ENCODE data around the gene TESPA1. TPM values are rescaled to one million over a fixed set of nuclear protein-coding genes. Genes with fewer than 3 reads are reported as not detected.

Gene TESPA1
- total and polyA plus RNA-seq, 2 of the 8 experiments (the other 6 are each of a cell fraction or from before 2014, with no cell fraction given): not detected

- CTCF ChIA-PET (ENCODE audit: partially characterized antibody): interaction anchor here (1.0 to 6.1 kb wide), 7 partner anchors 10 to 90 kb away, joined by 3 to 40 read pairs (median 4); no protein-coding TSS in a partner anchor
- no peak for FAIRE-seq
- no peak for TF ChIP-seq EGR1 (IDR thresholded peaks at IDR 0.05; ENCODE audit: borderline replicate concordance, low read depth, low read length)
- no peak for TF ChIP-seq SIN3A (conservative IDR thresholded peaks at IDR 0.05 in 1 of 2, IDR thresholded peaks at IDR 0.05 in 1 of 2; ENCODE audit: low read depth in 1 of 2, low read length in 2 of 2)
- no peak for TF ChIP-seq CTBP2 (IDR thresholded peaks at IDR 0.05; ENCODE audit: borderline replicate concordance, insufficient read depth, insufficient read length, low read length)
- TF ChIP-seq CEBPB (IDR thresholded peaks at IDR 0.05; ENCODE audit: low read depth, low read length): no peak
- TF ChIP-seq TAF7 (optimal IDR thresholded peaks at IDR 0.05; ENCODE audit: borderline replicate concordance, low read depth, low read length): no peak
- no peak for TF ChIP-seq MAX (IDR thresholded peaks at IDR 0.05)
- no peak for TF ChIP-seq CHD2 (IDR thresholded peaks at IDR 0.05; ENCODE audit: low read length)
- no peak for TF ChIP-seq NRF1 (IDR thresholded peaks at IDR 0.05; ENCODE audit: low read depth, low read length)
- TF ChIP-seq CBX8 (IDR thresholded peaks at IDR 0.05; ENCODE audit: borderline replicate concordance, low read depth, low read length): no peak
- no peak for TF ChIP-seq RNF2 (IDR thresholded peaks at IDR 0.05; ENCODE audit: borderline replicate concordance, low read depth, low read length, missing control alignments, poor library complexity, severe bottlenecking)
- no peak for TF ChIP-seq TEAD4 (IDR thresholded peaks at IDR 0.05; ENCODE audit: low read depth, low read length)
- no peak for TF ChIP-seq BACH1 (IDR thresholded peaks at IDR 0.05; ENCODE audit: low read length)
- TF ChIP-seq HDAC2 (IDR thresholded peaks at IDR 0.05; ENCODE audit: borderline replicate concordance in 1 of 2, low read depth in 2 of 2, low read length in 2 of 2): no peak
Measured at GRCh38 chr12:54983536-54984101, 943 bp downstream of the TESPA1 start.

More at GRCh38 chr12:54983536-54984101, 943 bp downstream of the TESPA1 start:
- H3K18ac ChIP-seq (ENCODE audit: extremely low read depth, low read length): no peak overlapping the region
- no peak for DNase-seq (ENCODE audit: low read depth in 1 of 2, low spot score in 2 of 2)
- H2BK120ac ChIP-seq (replicated peaks; ENCODE audit: low read depth, low read length): no peak overlapping the region
- no peaks in the 10 kb centered on the region; the same call in 1 of the 2 replicates for H3K23me2 ChIP-seq (ENCODE audit: low read depth, low read length)
- no peaks in the 10 kb centered on the region for H3K4me1 ChIP-seq (replicated peaks in 1 of 4; ENCODE audit: control insufficient read depth in 3 of 4, insufficient read depth in 4 of 4, low read length in 3 of 4)
- H2AK5ac ChIP-seq (ENCODE audit: low read depth, low read length): no peak overlapping the region
- no peak overlapping the region for H2AFZ ChIP-seq (ENCODE audit: low read length)
- no peak overlapping the region for H4K91ac ChIP-seq (replicated peaks; ENCODE audit: insufficient read length, low read length)
- H4K20me1 ChIP-seq (replicated peaks in 1 of 2; ENCODE audit: control insufficient read depth in 1 of 2, insufficient read depth in 2 of 2, low read length in 2 of 2): no peaks in the 10 kb centered on the region
- no peak overlapping the region for H3K27ac ChIP-seq (ENCODE audit: low read depth, low read length)
- no peak overlapping the region for H3K4me3 ChIP-seq (ENCODE audit: extremely low read depth in 1 of 4, insufficient read depth in 2 of 4, low read depth in 3 of 4, low read length in 4 of 4)
- no peak overlapping the region for H4K8ac ChIP-seq (ENCODE audit: extremely low read depth, insufficient read depth, low read length)
- no peaks in the 10 kb centered on the region for H3K27me3 ChIP-seq (replicated peaks in 1 of 4; ENCODE audit: control insufficient read depth in 3 of 4, extremely low read depth in 1 of 4, insufficient read depth in 3 of 4, low read length in 3 of 4)
- no peak overlapping the region for H3K9ac ChIP-seq (replicated peaks in 1 of 4; ENCODE audit: extremely low read depth in 1 of 4, low read depth in 3 of 4, low read length in 3 of 4)
- H3K79me1 ChIP-seq (ENCODE audit: low read depth, low read length): no peaks in the 10 kb centered on the region
- H3K79me2 ChIP-seq (ENCODE audit: control insufficient read depth in 1 of 2, insufficient read depth in 2 of 2, low read length in 2 of 2): no peaks in the 10 kb centered on the region
- no peak overlapping the region for H3K4ac ChIP-seq (replicated peaks; ENCODE audit: insufficient read length, low read depth, low read length)
- POLR2A ChIA-PET (ENCODE audit: partially characterized antibody): no interaction called here
- H2BK5ac ChIP-seq (ENCODE audit: low read depth, low read length): no peak overlapping the region
- no peak overlapping the region for H2BK20ac ChIP-seq (ENCODE audit: low read length)
- no peaks in the 10 kb centered on the region for H3K36me3 ChIP-seq (ENCODE audit: control insufficient read depth in 2 of 4, insufficient read depth in 4 of 4, low read length in 3 of 4)
- H2BK15ac ChIP-seq (ENCODE audit: low read length): no peak overlapping the region
- no peak overlapping the region for H2BK12ac ChIP-seq (ENCODE audit: low read depth, low read length)
- H3K9me3 ChIP-seq (ENCODE audit: insufficient read depth in 2 of 2, low read depth in 1 of 2, low read length in 1 of 2): no peaks in the 10 kb centered on the region
- 89% methylated on average over 2 of the region's 2 CpGs; no CpG with 5 or more reads in 1 of the 2 experiments for WGBS, 2 experiments (ENCODE audit: extremely low coverage in 1 of 2, insufficient coverage in 1 of 2, insufficient read length in 1 of 2, insufficient replicate concordance in 2 of 2, low coverage in 1 of 2, low lambda C conversion rate in 2 of 2, missing lambda C conversion rate in 1 of 2)
- H3K14ac ChIP-seq (ENCODE audit: insufficient read length): no peak overlapping the region
- no peak overlapping the region for H3K23ac ChIP-seq (ENCODE audit: insufficient read length)
- H4K5ac ChIP-seq (ENCODE audit: insufficient read length, low read depth, low read length): no peak overlapping the region
- no peak overlapping the region for H3K56ac ChIP-seq (replicated peaks; ENCODE audit: insufficient read length, low read depth, low read length)
- H3K4me2 ChIP-seq (ENCODE audit: insufficient read depth in 1 of 2, low read depth in 2 of 2, low read length in 2 of 2): no peak overlapping the region
